ENCODE measurements around the gene RBL2. TPM values are rescaled to one million over a fixed set of nuclear protein-coding genes. Genes with fewer than 3 reads are reported as not detected.
"Not testable (repeated sequence)": the region's sequence is repeated elsewhere in the genome, so short reads cannot be mapped to it uniquely, and the experiment has no call there.

RBL2 gene
- 80.4 TPM for total RNA-seq

- DNase-seq, result peak; percentile 59
Measured at GRCh38 chr16:53434377-53435065, at the start of gene RBL2. RBL2 (plus strand) TSS chr16:53434471; CDS start chr16:53434557, 86 bp downstream.

- DNase-seq, result not testable (repeated sequence)
Measured at GRCh38 chr16:53384610-53385009, 49.7 kb upstream of the RBL2 start.

GRCh38 chr16:53404959-53405358, 29.3 kb upstream of the RBL2 start:
- DNase-seq, result no peak

- no peak for DNase-seq
Measured at GRCh38 chr16:53412549-53412948, 21.7 kb upstream of the RBL2 start.

GRCh38 chr16:53413864-53414263, 20.4 kb upstream of the RBL2 start:
- DNase-seq, result no peak

GRCh38 chr16:53414381-53414780, 19.9 kb upstream of the RBL2 start:
- no peak for DNase-seq

GRCh38 chr16:53415504-53415903, 18.8 kb upstream of the RBL2 start:
- no peak for DNase-seq

GRCh38 chr16:53417011-53417410, 17.3 kb upstream of the RBL2 start:
- DNase-seq, result no peak

GRCh38 chr16:53417976-53418375, 16.3 kb upstream of the RBL2 start:
- no peak for DNase-seq

- not testable (repeated sequence) for DNase-seq
Measured at GRCh38 chr16:53419383-53419709, 14.9 kb upstream of the RBL2 start.

GRCh38 chr16:53421248-53421647, 13.0 kb upstream of the RBL2 start:
- no peak for DNase-seq

GRCh38 chr16:53423968-53424367, 10.3 kb upstream of the RBL2 start:
- not testable (repeated sequence) for DNase-seq

GRCh38 chr16:53428681-53429080, 5.6 kb upstream of the RBL2 start:
- DNase-seq, result no peak

- DNase-seq, result no peak
Measured at GRCh38 chr16:53429221-53429943, 4.9 kb upstream of the RBL2 start.

- DNase-seq, result no peak
Measured at GRCh38 chr16:53430363-53430762, 3.9 kb upstream of the RBL2 start.

GRCh38 chr16:53433509-53433908, 762 bp upstream of the RBL2 start:
- DNase-seq, result no peak

GRCh38 chr16:53433930-53434376, 318 bp upstream of the RBL2 start:
- DNase-seq, result peak; percentile 59

GRCh38 chr16:53435066-53435688, 906 bp downstream of the RBL2 start:
- peak; percentile 80 for DNase-seq

- no peak for DNase-seq
Measured at GRCh38 chr16:53440125-53440524, 5.9 kb downstream of the RBL2 start.

- no peak for DNase-seq
Measured at GRCh38 chr16:53445534-53445933, 11.3 kb downstream of the RBL2 start.

GRCh38 chr16:53446090-53446489, 11.8 kb downstream of the RBL2 start:
- no peak for DNase-seq

- no peak for DNase-seq
Measured at GRCh38 chr16:53449816-53450517, 15.7 kb downstream of the RBL2 start.

- DNase-seq, result no peak
Measured at GRCh38 chr16:53453928-53454327, 19.7 kb downstream of the RBL2 start.

All from skin of body (tissue), 2 donors.